Measurements from ENCODE around the gene ZDHHC14. TPM values are rescaled to one million over a fixed set of nuclear protein-coding genes. Genes with fewer than 3 reads are reported as not detected.

The ZDHHC14 gene
- total RNA-seq (2014; rRNA removed; shearing (Covaris generic)) (2.4 and 7.4 TPM in 2 replicates), polyA plus RNA-seq (2016; fragmentation: Nextera tagmentation; extraction: Ambion mirVana) (2.0 and 3.0 TPM in 2 replicates)
- long read RNA-seq, partial matches to known transcripts: 0 of 3 reads
- long read RNA-seq, other reads (novel, unspliced or antisense): 3 of 3 reads

- Histone ChIP-seq H3F3A (replicated peaks; ENCODE audit: low read depth) (no peaks in the 10 kb centered on the region), H3K27me3 (ENCODE audit: insufficient read depth) (peaks cover 20% of the 10 kb centered on the region), H4K20me1 (replicated peaks; ENCODE audit: insufficient read depth) (peaks cover 2% of the 10 kb centered on the region; the same call in 1 of the 2 replicates), H3K36me3 (ENCODE audit: insufficient read depth) (no peaks in the 10 kb centered on the region), H3K4me2 (peak within 1 kb of the TSS; percentile 99), H3K4me3 (peak within 1 kb of the TSS; percentile 89), H3K4me1 (ENCODE audit: insufficient read depth) (peaks cover 9% of the 10 kb centered on the region; the same call in 1 of the 2 replicates), H3K9me2 (ENCODE audit: insufficient read depth) (no peaks in the 10 kb centered on the region), H3K79me2 (replicated peaks; ENCODE audit: insufficient read depth) (no peaks in the 10 kb centered on the region), H3K27ac (ENCODE audit: low read depth) (no peak within 1 kb of the TSS), H2AFZ (peak within 1 kb of the TSS; percentile 99)
- H3K36me3 Mint-ChIP-seq (ENCODE audit: low read depth): no peaks in the 10 kb centered on the region
- TF ChIP-seq REST (IDR thresholded peaks at IDR 0.05; ENCODE audit: unreplicated experiment) (no peak), ZNF331 (CRISPR knock-in tag; IDR thresholded peaks at IDR 0.05; ENCODE audit: low read depth) (no peak), CTCF (conservative IDR thresholded peaks at IDR 0.05; ENCODE audit: low read depth in 2 of 2) (no peak), ETS1 (IDR thresholded peaks at IDR 0.05) (no peak), EZH2 (IDR thresholded peaks at IDR 0.05; ENCODE audit: low read depth, unreplicated experiment) (peak; percentile 29), ZNF114 (CRISPR knock-in tag; IDR thresholded peaks at IDR 0.05) (no peak), CREB1 (CRISPR knock-in tag; IDR thresholded peaks at IDR 0.05; ENCODE audit: low read depth) (no peak), POLR2AphosphoS5 (IDR thresholded peaks at IDR 0.05; ENCODE audit: low read depth) (peak; percentile 43; the same call in 1 of the 2 replicates), NANOG (IDR thresholded peaks at IDR 0.05; ENCODE audit: borderline replicate concordance) (no peak)
- DNase-seq (ENCODE audit: low spot score): peak; percentile 57
- no peaks in the 10 kb centered on the region for H3K9me3 Mint-ChIP-seq
- peaks cover 21% of the 10 kb centered on the region for H3K4me1 Mint-ChIP-seq
- peak; percentile 43 for ATAC-seq
- H3K27ac Mint-ChIP-seq: no peak within 1 kb of the TSS
- peak within 1 kb of the TSS; percentile 85 for H3K4me3 Mint-ChIP-seq
- peaks cover 15% of the 10 kb centered on the region for H3K27me3 Mint-ChIP-seq (ENCODE audit: insufficient read depth, low read depth, poor library complexity)
These were observed at the start of gene ZDHHC14 for GRCh38 chr6:157380779-157381561. Gene ZDHHC14 (plus strand): TSS chr6:157381190.
